Measurements from ENCODE around the gene SERINC4.

DNA sequence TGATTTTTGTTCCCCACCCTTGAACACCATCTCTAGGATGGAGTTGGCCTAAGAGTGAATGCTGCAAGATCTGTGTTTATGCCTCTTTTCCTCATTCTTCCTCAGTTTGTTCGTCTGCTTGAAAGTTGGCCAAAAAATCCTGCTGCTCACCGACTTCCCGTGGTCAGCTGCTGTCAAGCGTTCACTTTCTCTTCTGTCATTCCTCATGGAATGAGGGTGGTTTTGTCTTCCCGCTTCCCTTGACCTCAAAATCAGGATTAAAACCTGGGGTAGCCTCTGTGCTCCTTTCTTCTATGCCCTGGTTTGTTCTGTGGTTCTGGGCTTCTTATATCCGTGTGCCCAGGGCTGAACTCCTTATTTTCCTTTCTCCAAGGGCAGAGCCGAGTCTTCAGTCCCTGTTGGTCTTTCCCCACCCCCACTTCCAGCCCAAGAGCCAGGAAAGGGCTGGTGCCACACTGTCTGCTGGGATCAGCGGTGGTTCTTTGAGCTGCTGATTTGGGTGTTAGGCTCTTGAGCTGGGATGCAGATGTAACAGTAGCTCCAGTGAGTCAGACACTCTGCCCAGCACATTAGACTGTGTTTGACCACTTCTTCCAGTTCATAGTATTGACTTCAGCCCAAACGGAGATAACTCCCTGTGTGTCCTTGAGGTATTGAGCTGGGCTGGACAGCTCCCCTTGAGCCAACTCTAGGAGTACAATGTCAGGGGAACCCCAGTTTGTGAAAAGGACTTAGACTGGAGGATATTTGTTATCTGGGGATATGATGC, 5.6 kb downstream of the SERINC4 start:
- TF ChIP-seq, protein P1, sequence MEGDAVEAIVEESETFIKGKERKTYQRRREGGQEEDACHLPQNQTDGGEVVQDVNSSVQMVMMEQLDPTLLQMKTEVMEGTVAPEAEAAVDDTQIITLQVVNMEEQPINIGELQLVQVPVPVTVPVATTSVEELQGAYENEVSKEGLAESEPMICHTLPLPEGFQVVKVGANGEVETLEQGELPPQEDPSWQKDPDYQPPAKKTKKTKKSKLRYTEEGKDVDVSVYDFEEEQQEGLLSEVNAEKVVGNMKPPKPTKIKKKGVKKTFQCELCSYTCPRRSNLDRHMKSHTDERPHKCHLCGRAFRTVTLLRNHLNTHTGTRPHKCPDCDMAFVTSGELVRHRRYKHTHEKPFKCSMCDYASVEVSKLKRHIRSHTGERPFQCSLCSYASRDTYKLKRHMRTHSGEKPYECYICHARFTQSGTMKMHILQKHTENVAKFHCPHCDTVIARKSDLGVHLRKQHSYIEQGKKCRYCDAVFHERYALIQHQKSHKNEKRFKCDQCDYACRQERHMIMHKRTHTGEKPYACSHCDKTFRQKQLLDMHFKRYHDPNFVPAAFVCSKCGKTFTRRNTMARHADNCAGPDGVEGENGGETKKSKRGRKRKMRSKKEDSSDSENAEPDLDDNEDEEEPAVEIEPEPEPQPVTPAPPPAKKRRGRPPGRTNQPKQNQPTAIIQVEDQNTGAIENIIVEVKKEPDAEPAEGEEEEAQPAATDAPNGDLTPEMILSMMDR (IDR thresholded peaks at IDR 0.05), result no peak
- no peak for TF ChIP-seq POLR2A (IDR thresholded peaks at IDR 0.05)
